SK-N-SH (cell line): ENCODE results near the gene CA10. TPM values are rescaled to one million over a fixed set of nuclear protein-coding genes. Genes with fewer than 3 reads are reported as not detected.

Experiments
- CTCF ChIA-PET: fragments of 300-600, 350-600 bp; formaldehyde crosslinking; extraction: SDS; loops from one replicate; lab custom pipeline; 2021; lab: Yijun Ruan, JAX
- POLR2A ChIA-PET: fragments of 350-600 bp; sonication (Branson Sonifier 250); formaldehyde crosslinking; extraction: SDS; loops from one replicate; lab custom pipeline; 2020; ENCODE audit warnings: antibody characterized with exemption, inconsistent platforms; lab: Yijun Ruan, JAX
- DNase-seq: peaks from one replicate; pipeline ENCODE4 v3.0.0; 2012
- H2AFZ ChIP-seq: fragments of 200-600 bp; sonication (generic); 2 replicates; pipeline ENCODE4 v1.8.1; 2016; ENCODE audit warnings: antibody characterized with exemption, mild to moderate bottlenecking, low read depth
- H3F3A ChIP-seq: fragments of 200-600 bp; sonication (generic); replicated peaks from 2 replicates; pipeline ENCODE3; 2016; ENCODE audit warnings: antibody characterized with exemption, mild to moderate bottlenecking; ENCODE audit not compliant: insufficient read depth
- H3K27ac ChIP-seq, 2 experiments: fragments of 200-500 bp in 1 of 2; fragments of 200-600 bp in 1 of 2; sonication (Bioruptor generic) in 1 of 2; sonication (generic), shearing (Covaris generic) in 1 of 2; 2 replicates each; pipeline versions ENCODE4 v1.5.1 to v1.6.1; 2014 to 2016; ENCODE audit warnings: low read depth in 2 of 2, inconsistent platforms in 1 of 2, low read length in 1 of 2, mild to moderate bottlenecking in 1 of 2, mixed read lengths in 1 of 2
- H3K27me3 ChIP-seq: fragments of 200-600 bp; sonication (generic), shearing (Covaris generic); 2 replicates; pipeline ENCODE4 v1.6.1; 2016; ENCODE audit warnings: mixed run types; ENCODE audit not compliant: insufficient read depth
- H3K36me3 ChIP-seq, 2 experiments: fragments of 200-500 bp in 1 of 2; fragments of 200-600 bp in 1 of 2; sonication (Bioruptor generic) in 1 of 2; sonication (generic) in 1 of 2; replicated peaks in 1 of 2; 2 replicates each; pipeline versions ENCODE3 to v1.5.1; 2014 to 2016; ENCODE audit warnings: low read length in 1 of 2, mild to moderate bottlenecking in 1 of 2; ENCODE audit not compliant: insufficient read depth in 2 of 2, control insufficient read depth in 1 of 2
- H3K4me1 ChIP-seq, 2 experiments: fragments of 200-500 bp in 1 of 2; fragments of 200-600 bp in 1 of 2; sonication (Bioruptor generic) in 1 of 2; sonication (generic), shearing (Covaris generic) in 1 of 2; 2 replicates each; pipeline versions ENCODE4 v1.5.1 to v1.6.1; 2014 to 2016; ENCODE audit warnings: low read depth in 1 of 2, low read length in 1 of 2, mixed run types in 1 of 2; ENCODE audit not compliant: insufficient read depth in 2 of 2, control insufficient read depth in 1 of 2
- H3K4me2 ChIP-seq: fragments of 200-600 bp; sonication (generic), shearing (Covaris generic); 2 replicates; pipeline ENCODE4 v1.6.1; 2017; ENCODE audit warnings: mixed run types
- H3K4me3 ChIP-seq, 2 experiments: fragments of 200-500 bp in 1 of 2; fragments of 200-600 bp in 1 of 2; sonication (Bioruptor generic) in 1 of 2; sonication (generic), shearing (Covaris generic) in 1 of 2; 2 replicates each; pipeline versions ENCODE4 v1.5.1 to v1.8.1; 2014 to 2016; ENCODE audit warnings: low read depth in 2 of 2, inconsistent platforms in 1 of 2, low read length in 1 of 2, mild to moderate bottlenecking in 1 of 2, mixed read lengths in 1 of 2, moderate library complexity in 1 of 2
- H3K79me2 ChIP-seq: fragments of 200-600 bp; sonication (generic); 2 replicates; pipeline ENCODE4 v1.8.1; 2017; ENCODE audit warnings: mild to moderate bottlenecking; ENCODE audit not compliant: insufficient read depth
- H3K9ac ChIP-seq: fragments of 200-600 bp; sonication (generic); 2 replicates; pipeline ENCODE4 v1.6.1; 2017; ENCODE audit warnings: mixed run types
- H3K9me2 ChIP-seq: fragments of 200-600 bp; sonication (generic); 2 replicates; pipeline ENCODE4 v1.6.1; 2017; ENCODE audit warnings: mixed run types
- H3K9me3 ChIP-seq: fragments of 200-600 bp; sonication (generic); 2 replicates; pipeline ENCODE4 v1.6.1; 2017; ENCODE audit warnings: mixed run types, mild to moderate bottlenecking, moderate library complexity
- H4K20me1 ChIP-seq: fragments of 200-600 bp; sonication (generic); 2 replicates; pipeline ENCODE4 v1.6.1; 2017; ENCODE audit warnings: mild to moderate bottlenecking, mixed run types; ENCODE audit not compliant: insufficient read depth
- EP300 ChIP-seq, 2 experiments: IDR thresholded peaks; 2 replicates each; pipeline versions ENCODE4 v1.4.0 to v1.6.1; 2012; ENCODE audit warnings: borderline replicate concordance in 1 of 2, low read depth in 1 of 2, low read length in 1 of 2
- EZH2phosphoT487 ChIP-seq: fragments of 200-600 bp; sonication (generic); IDR thresholded peaks from 2 replicates; pipeline ENCODE4 v1.6.1; 2017; ENCODE audit warnings: low read depth, mixed run types, mild to moderate bottlenecking, antibody characterized with exemption, moderate library complexity, borderline replicate concordance
- FOXM1 ChIP-seq: IDR thresholded peaks from 2 replicates; pipeline ENCODE4 v1.4.0; 2012; ENCODE audit warnings: low read depth, mild to moderate bottlenecking
- GATA2 ChIP-seq: sonication (generic); formaldehyde crosslinking; IDR thresholded peaks from 2 replicates; pipeline ENCODE4 v1.5.0; 2020; ENCODE audit warnings: mild to moderate bottlenecking, missing genetic modification reagents
- IRF3 ChIP-seq: fragments of 150-350 bp; IDR thresholded peaks from 2 replicates; pipeline ENCODE4 v1.6.1; 2016; ENCODE audit warnings: mild to moderate bottlenecking, low read depth, low read length
- JUND ChIP-seq: IDR thresholded peaks from 2 replicates; pipeline ENCODE4 v1.4.0; 2012
- MXI1 ChIP-seq: IDR thresholded peaks from 2 replicates; pipeline ENCODE4 v1.6.1; 2012; ENCODE audit warnings: mild to moderate bottlenecking, low read depth, low read length, improper control_type of control experiment
- NFIC ChIP-seq: IDR thresholded peaks from 2 replicates; pipeline ENCODE4 v1.4.0; 2012; ENCODE audit warnings: borderline replicate concordance
- PBX3 ChIP-seq: IDR thresholded peaks from 2 replicates; pipeline ENCODE4; 2012
- POLR2AphosphoS5 ChIP-seq: IDR thresholded peaks from 2 replicates; pipeline ENCODE4 v1.6.1; 2012; ENCODE audit warnings: low read depth, low read length
- RXRA ChIP-seq: IDR thresholded peaks from 2 replicates; pipeline ENCODE4 v1.4.0; 2012; ENCODE audit warnings: low read depth, mild to moderate bottlenecking, borderline replicate concordance
- SIN3A ChIP-seq: IDR thresholded peaks from 2 replicates; pipeline ENCODE4 v1.6.1; 2012; ENCODE audit warnings: low read depth, mild to moderate bottlenecking, low read length, moderate library complexity, borderline replicate concordance
- TCF12 ChIP-seq: IDR thresholded peaks from 2 replicates; pipeline ENCODE4 v1.4.0; 2012
- WGBS: methylation state at CpG from one replicate; pipeline ENCODE4 v1.1.6; 2017; ENCODE audit warnings: low lambda C conversion rate; 5-methylcytosine and 5-hydroxymethylcytosine counted together
- polyA plus RNA-seq, 3 experiments: library from polyadenylated mRNA; depleted of rRNA; stranded (reverse); fragments of >200 nt; gene quantifications; 2 replicates each; pipeline ENCODE4 v1.2.3, GENCODE V29; 2012
- TF ChIP-seq, protein P1 (sequence below): fragments of 150-350 bp; IDR thresholded peaks from 2 replicates; pipeline ENCODE4 v1.6.1; 2017; ENCODE audit warnings: antibody characterized with exemption, low read length, low read depth, borderline replicate concordance
- TF ChIP-seq, protein P2 (sequence below): IDR thresholded peaks from 2 replicates; pipeline ENCODE4 v1.4.0; 2012; ENCODE audit warnings: low read depth
- TF ChIP-seq, protein P3 (sequence below): IDR thresholded peaks from 2 replicates; pipeline ENCODE4 v1.4.0; 2012; ENCODE audit warnings: low read depth, borderline replicate concordance

The CA10 gene
- polyA plus RNA-seq, 1 of the 3 experiments (the other 2 are of a cell fraction) = not detected

DNA sequence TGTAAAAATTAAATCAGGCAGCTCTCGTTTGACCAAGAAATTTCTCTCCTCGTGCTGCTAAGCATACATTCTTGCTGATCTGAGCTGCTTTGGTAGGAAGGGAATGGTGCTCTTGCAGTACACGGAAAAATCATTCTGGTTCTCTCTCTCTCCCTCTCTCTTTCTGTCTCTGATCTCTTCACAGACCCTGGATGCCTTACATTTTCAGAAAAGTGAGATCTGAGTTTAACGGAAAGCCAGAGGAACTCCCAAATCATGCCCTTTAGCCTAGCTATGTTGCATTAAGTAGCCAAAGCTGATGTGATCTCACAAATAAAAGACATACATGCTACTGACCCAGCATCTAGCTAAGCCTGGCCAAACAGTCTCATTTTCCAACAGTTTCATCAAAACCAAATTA lies 4.0 kb downstream of the CA10 start:
- no peak for DNase-seq
- H3K4me1 ChIP-seq = peaks cover 0 to 17% of the 10 kb centered on the region in 2 experiments; a peak in 2 of 4 replicates
- H3K9me3 ChIP-seq = no peaks in the 10 kb centered on the region
- H4K20me1 ChIP-seq = no peaks in the 10 kb centered on the region
- ChIA-PET CTCF (interaction anchor here (0.8 to 2.2 kb wide), 4 partner anchors 48 to 390 kb away, joined by 3 to 10 read pairs (median 4); no protein-coding TSS in a partner anchor), POLR2A (no interaction called here)
- H2AFZ ChIP-seq = no peak overlapping the region
- 19% methylated on average over 4 of the region's 4 CpGs for WGBS
- no peak overlapping the region for H3K27ac ChIP-seq
- no peak overlapping the region for H3K4me3 ChIP-seq
- H3K9ac ChIP-seq = no peak overlapping the region
- peaks cover 26% of the 10 kb centered on the region for H3K27me3 ChIP-seq
- no peak overlapping the region for H3K4me2 ChIP-seq
- no peaks in the 10 kb centered on the region for H3K79me2 ChIP-seq
- H3K36me3 ChIP-seq = no peaks in the 10 kb centered on the region
- no peaks in the 10 kb centered on the region for H3K9me2 ChIP-seq
- no peak for TF ChIP-seq SIN3A
- no peak for TF ChIP-seq EP300 (IDR thresholded peaks at IDR 0.05; ENCODE audit: borderline replicate concordance in 1 of 2, low read depth in 1 of 2, low read length in 1 of 2)
- no peak for TF ChIP-seq MXI1
- TF ChIP-seq, protein P1, sequence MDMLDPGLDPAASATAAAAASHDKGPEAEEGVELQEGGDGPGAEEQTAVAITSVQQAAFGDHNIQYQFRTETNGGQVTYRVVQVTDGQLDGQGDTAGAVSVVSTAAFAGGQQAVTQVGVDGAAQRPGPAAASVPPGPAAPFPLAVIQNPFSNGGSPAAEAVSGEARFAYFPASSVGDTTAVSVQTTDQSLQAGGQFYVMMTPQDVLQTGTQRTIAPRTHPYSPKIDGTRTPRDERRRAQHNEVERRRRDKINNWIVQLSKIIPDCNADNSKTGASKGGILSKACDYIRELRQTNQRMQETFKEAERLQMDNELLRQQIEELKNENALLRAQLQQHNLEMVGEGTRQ = no peak
- TF ChIP-seq, protein P2, sequence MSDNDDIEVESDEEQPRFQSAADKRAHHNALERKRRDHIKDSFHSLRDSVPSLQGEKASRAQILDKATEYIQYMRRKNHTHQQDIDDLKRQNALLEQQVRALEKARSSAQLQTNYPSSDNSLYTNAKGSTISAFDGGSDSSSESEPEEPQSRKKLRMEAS = no peak
- TF ChIP-seq GATA2 (CRISPR knock-in tag) = no peak
- no peak for TF ChIP-seq JUND
- no peak for TF ChIP-seq IRF3
- TF ChIP-seq NFIC = no peak
- no peak for TF ChIP-seq POLR2AphosphoS5
- no peak for TF ChIP-seq EZH2phosphoT487
- no peaks in the 10 kb centered on the region for H3F3A ChIP-seq

GRCh38 chr17:52150935-52151334 lies 7.6 kb downstream of the CA10 start:
- WGBS = 15% methylated on average over 2 of the region's 2 CpGs
- TF ChIP-seq TCF12 (no peak), PBX3 (no peak), FOXM1 (no peak), RXRA (no peak), SIN3A (no peak), GATA2 (CRISPR knock-in tag) (no peak)
- TF ChIP-seq, protein P3, sequence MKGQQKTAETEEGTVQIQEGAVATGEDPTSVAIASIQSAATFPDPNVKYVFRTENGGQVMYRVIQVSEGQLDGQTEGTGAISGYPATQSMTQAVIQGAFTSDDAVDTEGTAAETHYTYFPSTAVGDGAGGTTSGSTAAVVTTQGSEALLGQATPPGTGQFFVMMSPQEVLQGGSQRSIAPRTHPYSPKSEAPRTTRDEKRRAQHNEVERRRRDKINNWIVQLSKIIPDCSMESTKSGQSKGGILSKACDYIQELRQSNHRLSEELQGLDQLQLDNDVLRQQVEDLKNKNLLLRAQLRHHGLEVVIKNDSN = no peak
- H3K4me2 ChIP-seq = no peak overlapping the region
- H3K4me1 ChIP-seq = no peaks in the 10 kb centered on the region; a peak in 2 of 4 replicates
- H3K9me3 ChIP-seq = no peaks in the 10 kb centered on the region
- no peak for DNase-seq
- H3K36me3 ChIP-seq = no peaks in the 10 kb centered on the region
- H2AFZ ChIP-seq = no peak overlapping the region
- no peak overlapping the region for H3K27ac ChIP-seq
- H3K27me3 ChIP-seq = no peaks in the 10 kb centered on the region
- H3K9ac ChIP-seq = no peak overlapping the region
- no peaks in the 10 kb centered on the region for H4K20me1 ChIP-seq
- no peak overlapping the region for H3K4me3 ChIP-seq
- ChIA-PET POLR2A (no interaction called here), CTCF (no interaction called here)
- H3K9me2 ChIP-seq = no peaks in the 10 kb centered on the region
- no peaks in the 10 kb centered on the region for H3K79me2 ChIP-seq
- H3F3A ChIP-seq = no peaks in the 10 kb centered on the region
